HG02938 (cell line): ENCODE measurements around the gene LYPD3.
"Not testable (repeated sequence)": the region's sequence is repeated elsewhere in the genome, so short reads cannot be mapped to it uniquely, and the experiment has no call there.

ENCODE experiments used
- ATAC-seq: cut with Tn5 transposase; IDR thresholded peaks from one replicate; pipeline ENCODE4 v1.9.1; 2021; ENCODE audit warnings: mild to moderate bottlenecking, moderate library complexity; ENCODE audit not compliant: unreplicated experiment

Gene LYPD3

GRCh38 chr19:43437284-43437683 is 28.1 kb downstream of the LYPD3 start:
- ATAC-seq: not testable (repeated sequence)

GRCh38 chr19:43435775-43436174 is 29.6 kb downstream of the LYPD3 start:
- ATAC-seq: no peak

GRCh38 chr19:43433689-43434088 is 31.7 kb downstream of the LYPD3 start:
- no peak for ATAC-seq

GRCh38 chr19:43433358-43433673 is 32.1 kb downstream of the LYPD3 start:
- no peak for ATAC-seq

- ATAC-seq: no peak
These were observed 34.4 kb downstream of the LYPD3 start for GRCh38 chr19:43430976-43431375.

- ATAC-seq: no peak
These were observed 35.2 kb downstream of the LYPD3 start for GRCh38 chr19:43430142-43430710.

- ATAC-seq: no peak
These were observed 36.0 kb downstream of the LYPD3 start for GRCh38 chr19:43429395-43429794.

- no peak for ATAC-seq
These were observed 39.6 kb downstream of the LYPD3 start for GRCh38 chr19:43425567-43426392.

- no peak for ATAC-seq
These were observed 41.6 kb downstream of the LYPD3 start for GRCh38 chr19:43423779-43424178.

- no peak for ATAC-seq
These were observed 42.7 kb downstream of the LYPD3 start for GRCh38 chr19:43422689-43423066.

- ATAC-seq: no peak
These were observed 43.3 kb downstream of the LYPD3 start for GRCh38 chr19:43422000-43422688.

GRCh38 chr19:43420954-43421353 is 44.5 kb downstream of the LYPD3 start:
- ATAC-seq: no peak

GRCh38 chr19:43416951-43417623 is 48.3 kb downstream of the LYPD3 start:
- no peak for ATAC-seq

- ATAC-seq: no peak
These were observed 50.9 kb downstream of the LYPD3 start, which contains the start of gene TEX101 for GRCh38 chr19:43414554-43414953. TEX101 (plus strand) TSS chr19:43414890; CDS start chr19:43415920, 1,030 bp downstream.

GRCh38 chr19:43412441-43412840 is 53.0 kb downstream of the LYPD3 start:
- ATAC-seq: no peak
